ENCODE measurements around the gene JAML. TPM values are rescaled to one million over a fixed set of nuclear protein-coding genes. Genes with fewer than 3 reads are reported as not detected.
"Not testable (repeated sequence)": the region's sequence is repeated elsewhere in the genome, so short reads cannot be mapped to it uniquely, and the experiment has no call there.

JAML gene
- total and polyA plus RNA-seq, 2 of the 8 experiments (the other 6 are each of a cell fraction or from before 2014, with no cell fraction given), result 0.12 to 0.58 TPM

DNA sequence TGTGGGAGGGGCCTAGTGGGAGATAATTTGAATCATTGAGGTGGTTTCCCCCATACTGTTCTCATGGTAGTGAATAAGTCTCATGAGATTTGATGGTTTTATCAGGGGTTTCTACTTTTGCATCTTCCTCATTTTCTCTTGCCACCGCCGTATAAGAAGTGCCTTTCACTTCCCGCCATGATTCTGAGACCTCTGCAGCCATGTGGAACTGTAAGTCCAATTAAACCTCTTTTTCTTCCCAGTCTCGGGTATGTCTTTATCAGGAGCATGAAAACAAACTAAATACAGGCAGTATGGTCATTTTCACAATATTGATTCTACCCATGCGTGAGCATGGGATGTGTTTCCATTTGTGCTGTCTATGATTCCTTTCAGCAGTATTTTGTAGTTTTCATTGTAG lies 32.0 kb downstream of the JAML start:
- H3K56ac ChIP-seq (replicated peaks; ENCODE audit: insufficient read length, low read depth, low read length); H3K79me2 ChIP-seq (ENCODE audit: control insufficient read depth in 1 of 2, insufficient read depth in 2 of 2, low read length in 2 of 2); H2BK5ac ChIP-seq (ENCODE audit: low read depth, low read length); H4K5ac ChIP-seq (ENCODE audit: insufficient read length, low read depth, low read length); H2AFZ ChIP-seq (ENCODE audit: low read length); POLR2A ChIA-PET (ENCODE audit: partially characterized antibody); DNase-seq (ENCODE audit: low read depth in 1 of 2, low spot score in 2 of 2); H3K23me2 ChIP-seq (ENCODE audit: low read depth, low read length); H3K23ac ChIP-seq (ENCODE audit: insufficient read length); H3K4me3 ChIP-seq (ENCODE audit: extremely low read depth in 1 of 4, insufficient read depth in 2 of 4, low read depth in 3 of 4, low read length in 4 of 4); H3K27me3 ChIP-seq (replicated peaks in 1 of 4; ENCODE audit: control insufficient read depth in 3 of 4, extremely low read depth in 1 of 4, insufficient read depth in 3 of 4, low read length in 3 of 4); H4K20me1 ChIP-seq (replicated peaks in 1 of 2; ENCODE audit: control insufficient read depth in 1 of 2, insufficient read depth in 2 of 2, low read length in 2 of 2); H3K9ac ChIP-seq (replicated peaks in 1 of 4; ENCODE audit: extremely low read depth in 1 of 4, low read depth in 3 of 4, low read length in 3 of 4); H3K18ac ChIP-seq (ENCODE audit: extremely low read depth, low read length); H3K36me3 ChIP-seq (ENCODE audit: control insufficient read depth in 2 of 4, insufficient read depth in 4 of 4, low read length in 3 of 4); H2BK20ac ChIP-seq (ENCODE audit: low read length); H2BK12ac ChIP-seq (ENCODE audit: low read depth, low read length); H3K4ac ChIP-seq (replicated peaks; ENCODE audit: insufficient read length, low read depth, low read length); H2AK5ac ChIP-seq (ENCODE audit: low read depth, low read length); H3K4me2 ChIP-seq (ENCODE audit: insufficient read depth in 1 of 2, low read depth in 2 of 2, low read length in 2 of 2); H3K27ac ChIP-seq (ENCODE audit: low read depth, low read length); H3K14ac ChIP-seq (ENCODE audit: insufficient read length); H2BK120ac ChIP-seq (replicated peaks; ENCODE audit: low read depth, low read length); H3K79me1 ChIP-seq (ENCODE audit: low read depth, low read length); FAIRE-seq; H2BK15ac ChIP-seq (ENCODE audit: low read length); H3K9me3 ChIP-seq (ENCODE audit: insufficient read depth in 2 of 2, low read depth in 1 of 2, low read length in 1 of 2); H4K8ac ChIP-seq (ENCODE audit: extremely low read depth, insufficient read depth, low read length); H4K91ac ChIP-seq (replicated peaks; ENCODE audit: insufficient read length, low read length): not testable (repeated sequence)
- peaks cover under 1 to 14% (median 2%) of the 10 kb centered on the region in 4 experiments; a peak in 5 of 7 replicates for H3K4me1 ChIP-seq (replicated peaks in 1 of 4; ENCODE audit: control insufficient read depth in 3 of 4, insufficient read depth in 4 of 4, low read length in 3 of 4)
- CTCF ChIA-PET (ENCODE audit: partially characterized antibody), result interaction anchor here (1.7 kb wide), 1 partner anchor 49 kb away, joined by 4 read pairs; no protein-coding TSS in a partner anchor
- WGBS, 2 experiments (ENCODE audit: extremely low coverage in 1 of 2, insufficient coverage in 1 of 2, insufficient read length in 1 of 2, insufficient replicate concordance in 2 of 2, low coverage in 1 of 2, low lambda C conversion rate in 2 of 2, missing lambda C conversion rate in 1 of 2), result 97% methylated on average over 5 of the region's 5 CpGs; no CpG with 5 or more reads in 1 of the 2 experiments

DNA sequence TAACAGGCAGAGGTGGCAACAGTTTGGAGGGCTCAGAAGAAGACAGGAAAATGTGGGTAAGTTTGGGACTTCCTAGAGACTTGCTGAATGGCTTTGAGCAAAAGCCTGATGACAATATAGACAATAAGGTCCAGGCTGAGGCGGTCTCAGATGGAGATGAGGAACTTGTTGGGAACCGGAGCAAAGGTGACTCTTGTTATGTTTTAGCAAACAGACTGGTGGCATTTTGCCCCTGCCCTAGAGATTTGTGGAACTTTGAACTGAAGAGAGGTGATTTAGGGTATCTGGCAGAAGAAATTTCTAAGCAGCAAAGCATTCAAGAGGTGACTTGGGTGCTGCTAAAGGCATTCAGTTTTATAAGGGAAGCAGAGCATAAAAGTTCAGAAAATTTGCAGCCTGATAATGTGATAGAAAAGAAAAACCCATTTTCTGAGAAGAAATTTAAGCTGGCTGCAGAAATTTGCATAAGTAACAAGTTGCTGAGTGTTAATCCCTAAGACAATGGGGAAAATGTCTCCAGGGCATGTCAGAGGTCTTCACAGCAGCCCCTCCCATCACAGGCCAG lies 33.8 kb downstream of the JAML start:
- H3K4me1 ChIP-seq (replicated peaks in 1 of 4; ENCODE audit: control insufficient read depth in 3 of 4, insufficient read depth in 4 of 4, low read length in 3 of 4), result peaks cover 0 to 11% (median 2%) of the 10 kb centered on the region in 4 experiments; a peak in 3 of 7 replicates
- H3K4me2 ChIP-seq (ENCODE audit: insufficient read depth in 1 of 2, low read depth in 2 of 2, low read length in 2 of 2); FAIRE-seq; H3K27me3 ChIP-seq (replicated peaks in 1 of 4; ENCODE audit: control insufficient read depth in 3 of 4, extremely low read depth in 1 of 4, insufficient read depth in 3 of 4, low read length in 3 of 4); H2BK5ac ChIP-seq (ENCODE audit: low read depth, low read length); H3K23me2 ChIP-seq (ENCODE audit: low read depth, low read length); DNase-seq (ENCODE audit: low read depth in 1 of 2, low spot score in 2 of 2); H3K56ac ChIP-seq (replicated peaks; ENCODE audit: insufficient read length, low read depth, low read length); H2BK12ac ChIP-seq (ENCODE audit: low read depth, low read length); H2BK15ac ChIP-seq (ENCODE audit: low read length); H3K9ac ChIP-seq (replicated peaks in 1 of 4; ENCODE audit: extremely low read depth in 1 of 4, low read depth in 3 of 4, low read length in 3 of 4); H3K23ac ChIP-seq (ENCODE audit: insufficient read length); H3K4me3 ChIP-seq (ENCODE audit: extremely low read depth in 1 of 4, insufficient read depth in 2 of 4, low read depth in 3 of 4, low read length in 4 of 4); H3K27ac ChIP-seq (ENCODE audit: low read depth, low read length); H3K79me1 ChIP-seq (ENCODE audit: low read depth, low read length); H2BK120ac ChIP-seq (replicated peaks; ENCODE audit: low read depth, low read length); H3K9me3 ChIP-seq (ENCODE audit: insufficient read depth in 2 of 2, low read depth in 1 of 2, low read length in 1 of 2); H3K79me2 ChIP-seq (ENCODE audit: control insufficient read depth in 1 of 2, insufficient read depth in 2 of 2, low read length in 2 of 2); H3K14ac ChIP-seq (ENCODE audit: insufficient read length); H4K8ac ChIP-seq (ENCODE audit: extremely low read depth, insufficient read depth, low read length); POLR2A ChIA-PET (ENCODE audit: partially characterized antibody); H3K36me3 ChIP-seq (ENCODE audit: control insufficient read depth in 2 of 4, insufficient read depth in 4 of 4, low read length in 3 of 4); H3K4ac ChIP-seq (replicated peaks; ENCODE audit: insufficient read length, low read depth, low read length); H3K18ac ChIP-seq (ENCODE audit: extremely low read depth, low read length); H4K5ac ChIP-seq (ENCODE audit: insufficient read length, low read depth, low read length); H4K20me1 ChIP-seq (replicated peaks in 1 of 2; ENCODE audit: control insufficient read depth in 1 of 2, insufficient read depth in 2 of 2, low read length in 2 of 2); H4K91ac ChIP-seq (replicated peaks; ENCODE audit: insufficient read length, low read length); H2BK20ac ChIP-seq (ENCODE audit: low read length); H2AK5ac ChIP-seq (ENCODE audit: low read depth, low read length); H2AFZ ChIP-seq (ENCODE audit: low read length): not testable (repeated sequence)
- CTCF ChIA-PET (ENCODE audit: partially characterized antibody), result interaction anchor here (1.2 to 1.6 kb wide), 2 partner anchors 12 to 161 kb away, joined by 3 to 6 read pairs; no protein-coding TSS in a partner anchor
- 76% methylated on average over 2 of the region's 2 CpGs; no CpG with 5 or more reads in 1 of the 2 experiments for WGBS, 2 experiments (ENCODE audit: extremely low coverage in 1 of 2, insufficient coverage in 1 of 2, insufficient read length in 1 of 2, insufficient replicate concordance in 2 of 2, low coverage in 1 of 2, low lambda C conversion rate in 2 of 2, missing lambda C conversion rate in 1 of 2)

Measured in H1 (cell line).